ENCODE data around the gene SCG2. TPM values are rescaled to one million over a fixed set of nuclear protein-coding genes. Genes with fewer than 3 reads are reported as not detected.

The SCG2 gene
- total and polyA plus RNA-seq, 2 donors (not counting 1 experiment from before 2014, with no cell fraction given): 0.66 to 2.9 TPM

DNA sequence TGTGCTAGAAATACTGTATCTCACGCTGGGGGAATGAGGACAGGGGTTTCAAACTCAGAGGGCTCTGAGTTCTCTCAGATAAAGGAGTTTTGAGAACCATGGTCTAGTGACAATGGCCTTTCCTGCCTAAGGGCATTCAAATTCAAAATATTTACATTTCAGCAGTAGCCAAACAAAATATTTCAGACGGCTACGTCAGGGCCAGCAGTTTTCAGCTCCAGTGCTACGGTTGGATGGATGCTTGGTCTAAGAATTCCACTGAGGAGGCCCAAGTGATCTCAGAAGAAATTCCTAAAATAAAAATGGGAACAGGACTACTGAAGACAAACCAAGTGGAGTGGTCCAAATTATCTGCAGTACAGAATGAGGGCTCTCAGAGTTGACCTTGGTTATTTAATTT is 41.1 kb upstream of the SCG2 start:
- TF ChIP-seq EZH2 (IDR thresholded peaks at IDR 0.05; ENCODE audit: low read length, missing control alignments): no peak
- TF ChIP-seq, protein P1, sequence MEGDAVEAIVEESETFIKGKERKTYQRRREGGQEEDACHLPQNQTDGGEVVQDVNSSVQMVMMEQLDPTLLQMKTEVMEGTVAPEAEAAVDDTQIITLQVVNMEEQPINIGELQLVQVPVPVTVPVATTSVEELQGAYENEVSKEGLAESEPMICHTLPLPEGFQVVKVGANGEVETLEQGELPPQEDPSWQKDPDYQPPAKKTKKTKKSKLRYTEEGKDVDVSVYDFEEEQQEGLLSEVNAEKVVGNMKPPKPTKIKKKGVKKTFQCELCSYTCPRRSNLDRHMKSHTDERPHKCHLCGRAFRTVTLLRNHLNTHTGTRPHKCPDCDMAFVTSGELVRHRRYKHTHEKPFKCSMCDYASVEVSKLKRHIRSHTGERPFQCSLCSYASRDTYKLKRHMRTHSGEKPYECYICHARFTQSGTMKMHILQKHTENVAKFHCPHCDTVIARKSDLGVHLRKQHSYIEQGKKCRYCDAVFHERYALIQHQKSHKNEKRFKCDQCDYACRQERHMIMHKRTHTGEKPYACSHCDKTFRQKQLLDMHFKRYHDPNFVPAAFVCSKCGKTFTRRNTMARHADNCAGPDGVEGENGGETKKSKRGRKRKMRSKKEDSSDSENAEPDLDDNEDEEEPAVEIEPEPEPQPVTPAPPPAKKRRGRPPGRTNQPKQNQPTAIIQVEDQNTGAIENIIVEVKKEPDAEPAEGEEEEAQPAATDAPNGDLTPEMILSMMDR (conservative IDR thresholded peaks at IDR 0.05 in 1 of 2, IDR thresholded peaks at IDR 0.05 in 1 of 2; ENCODE audit: low read depth in 1 of 2, low read length in 2 of 2): no peak
- H3K9ac ChIP-seq (ENCODE audit: insufficient read depth, low read length): no peak overlapping the region
- no peaks in the 10 kb centered on the region for H3K79me2 ChIP-seq (ENCODE audit: control insufficient read depth, insufficient read depth, low read length)
- no peaks in the 10 kb centered on the region for H3K4me1 ChIP-seq (ENCODE audit: control insufficient read depth, extremely low read depth, insufficient read depth, low read length)
- no peak overlapping the region for H3K4me3 ChIP-seq (replicated peaks in 1 of 4; ENCODE audit: control extremely low read depth in 1 of 4, insufficient read depth in 1 of 4, low read depth in 3 of 4, low read length in 4 of 4)
- H2AFZ ChIP-seq (ENCODE audit: low read length): no peak overlapping the region
- H3K9me3 ChIP-seq (ENCODE audit: control insufficient read depth, insufficient read depth, low read depth, low read length): no peaks in the 10 kb centered on the region
- no peaks in the 10 kb centered on the region for H4K20me1 ChIP-seq (ENCODE audit: control insufficient read depth, extremely low read depth, insufficient read depth, low read length)
- no peak overlapping the region for H3K4me2 ChIP-seq (ENCODE audit: extremely low read depth, insufficient read depth, low read length)
- DNase-seq (ENCODE audit: low read depth in 2 of 2): peak in 1 of 2 donors; percentile 16
- no peaks in the 10 kb centered on the region for H3K36me3 ChIP-seq (ENCODE audit: control insufficient read depth, insufficient read depth, low read length)
- H3K27me3 ChIP-seq (ENCODE audit: control insufficient read depth, insufficient read depth, low read length): no peaks in the 10 kb centered on the region
- no peak overlapping the region for H3K27ac ChIP-seq (ENCODE audit: insufficient read depth, low read length)

DNA sequence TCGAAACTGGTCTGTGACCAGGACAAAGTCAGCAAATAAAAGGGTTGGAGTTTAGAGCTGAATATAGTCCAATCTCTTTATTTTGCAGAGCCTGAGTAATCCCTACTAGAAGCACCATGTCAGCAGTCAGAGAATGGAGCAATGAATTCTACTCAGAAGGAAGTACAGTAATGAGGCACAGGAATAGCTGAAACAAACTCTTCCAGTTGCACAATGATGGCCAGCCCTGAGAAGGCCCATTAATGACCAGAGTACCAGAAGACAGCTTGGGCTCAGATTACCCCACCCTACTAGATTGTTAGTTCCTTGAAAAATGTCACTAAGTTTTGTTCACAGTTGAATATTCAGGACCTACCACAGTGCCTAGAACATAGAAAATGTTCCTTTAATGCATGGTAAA is 40.3 kb upstream of the SCG2 start:
- no peak for TF ChIP-seq EZH2 (IDR thresholded peaks at IDR 0.05; ENCODE audit: low read length, missing control alignments)
- TF ChIP-seq, protein P1 (conservative IDR thresholded peaks at IDR 0.05 in 1 of 2, IDR thresholded peaks at IDR 0.05 in 1 of 2; ENCODE audit: low read depth in 1 of 2, low read length in 2 of 2): no peak
- H3K9ac ChIP-seq (ENCODE audit: insufficient read depth, low read length): no peak overlapping the region
- no peak overlapping the region for H2AFZ ChIP-seq (ENCODE audit: low read length)
- H3K4me3 ChIP-seq (replicated peaks in 1 of 4; ENCODE audit: control extremely low read depth in 1 of 4, insufficient read depth in 1 of 4, low read depth in 3 of 4, low read length in 4 of 4): no peak overlapping the region
- no peaks in the 10 kb centered on the region for H3K27me3 ChIP-seq (ENCODE audit: control insufficient read depth, insufficient read depth, low read length)
- no peak overlapping the region for H3K4me2 ChIP-seq (ENCODE audit: extremely low read depth, insufficient read depth, low read length)
- no peaks in the 10 kb centered on the region for H3K36me3 ChIP-seq (ENCODE audit: control insufficient read depth, insufficient read depth, low read length)
- no peaks in the 10 kb centered on the region for H3K9me3 ChIP-seq (ENCODE audit: control insufficient read depth, insufficient read depth, low read depth, low read length)
- no peaks in the 10 kb centered on the region for H3K79me2 ChIP-seq (ENCODE audit: control insufficient read depth, insufficient read depth, low read length)
- no peak for DNase-seq (ENCODE audit: low read depth in 2 of 2)
- no peaks in the 10 kb centered on the region for H4K20me1 ChIP-seq (ENCODE audit: control insufficient read depth, extremely low read depth, insufficient read depth, low read length)
- H3K4me1 ChIP-seq (ENCODE audit: control insufficient read depth, extremely low read depth, insufficient read depth, low read length): no peaks in the 10 kb centered on the region
- H3K27ac ChIP-seq (ENCODE audit: insufficient read depth, low read length): no peak overlapping the region

GRCh38 chr2:223641082-223641481 is 38.9 kb upstream of the SCG2 start:
- Histone ChIP-seq H2AFZ (ENCODE audit: low read length) (no peak overlapping the region), H3K27ac (ENCODE audit: insufficient read depth, low read length) (no peak overlapping the region), H4K20me1 (ENCODE audit: control insufficient read depth, extremely low read depth, insufficient read depth, low read length) (no peaks in the 10 kb centered on the region), H3K36me3 (ENCODE audit: control insufficient read depth, insufficient read depth, low read length) (no peaks in the 10 kb centered on the region), H3K4me3 (replicated peaks in 1 of 4; ENCODE audit: control extremely low read depth in 1 of 4, insufficient read depth in 1 of 4, low read depth in 3 of 4, low read length in 4 of 4) (no peak overlapping the region), H3K9ac (ENCODE audit: insufficient read depth, low read length) (no peak overlapping the region), H3K4me2 (ENCODE audit: extremely low read depth, insufficient read depth, low read length) (no peak overlapping the region), H3K27me3 (ENCODE audit: control insufficient read depth, insufficient read depth, low read length) (no peaks in the 10 kb centered on the region), H3K4me1 (ENCODE audit: control insufficient read depth, extremely low read depth, insufficient read depth, low read length) (no peaks in the 10 kb centered on the region), H3K79me2 (ENCODE audit: control insufficient read depth, insufficient read depth, low read length) (no peaks in the 10 kb centered on the region), H3K9me3 (ENCODE audit: control insufficient read depth, insufficient read depth, low read depth, low read length) (no peaks in the 10 kb centered on the region)
- TF ChIP-seq EZH2 (IDR thresholded peaks at IDR 0.05; ENCODE audit: low read length, missing control alignments): no peak
- TF ChIP-seq, protein P1 (conservative IDR thresholded peaks at IDR 0.05 in 1 of 2, IDR thresholded peaks at IDR 0.05 in 1 of 2; ENCODE audit: low read depth in 1 of 2, low read length in 2 of 2): no peak
- DNase-seq (ENCODE audit: low read depth in 2 of 2): peak in 1 of 2 donors; percentile 23
